Neural progenitor cell (in vitro differentiated cells): ENCODE data around the gene RFX1. TPM values are rescaled to one million over a fixed set of nuclear protein-coding genes. Genes with fewer than 3 reads are reported as not detected.

Experiments
- DNase-seq: peaks from one replicate; pipeline ENCODE4 v3.0.0-alpha.2; 2016; ENCODE audit warnings: low spot score
- H2AFZ ChIP-seq: fragments of 200-600 bp; sonication (generic); replicated peaks from 2 replicates; pipeline ENCODE4 v1.6.1; 2016; ENCODE audit warnings: antibody characterized with exemption
- H3F3A ChIP-seq: fragments of 200-600 bp; sonication (generic); 2 replicates; pipeline ENCODE4 v1.6.1; 2016; ENCODE audit warnings: antibody characterized with exemption, low read depth
- H3K27ac ChIP-seq: fragments of 200-600 bp; sonication (generic); 2 replicates; pipeline ENCODE4 v1.5.1; 2016; ENCODE audit warnings: mild to moderate bottlenecking
- H3K27me3 ChIP-seq: fragments of 200-600 bp; sonication (generic); 2 replicates; pipeline ENCODE4 v1.6.1; 2016; ENCODE audit warnings: mild to moderate bottlenecking, moderate library complexity
- H3K36me3 ChIP-seq: fragments of 200-600 bp; sonication (generic); 2 replicates; pipeline ENCODE4 v1.5.1; 2016
- H3K4me1 ChIP-seq: fragments of 200-600 bp; sonication (generic); 2 replicates; pipeline ENCODE4 v1.6.1; 2016; ENCODE audit warnings: mixed run types
- H3K4me2 ChIP-seq: fragments of 200-600 bp; sonication (generic); 2 replicates; pipeline ENCODE4 v1.6.1; 2016
- H3K4me3 ChIP-seq: fragments of 200-600 bp; sonication (generic); 2 replicates; pipeline ENCODE4 v1.5.1; 2016
- H3K79me2 ChIP-seq: fragments of 200-600 bp; sonication (generic); 2 replicates; pipeline ENCODE4 v1.6.1; 2016; ENCODE audit warnings: low read depth
- H3K9ac ChIP-seq: fragments of 200-600 bp; sonication (generic); 2 replicates; pipeline ENCODE4 v1.6.1; 2016
- H3K9me3 ChIP-seq: fragments of 200-600 bp; sonication (generic); 2 replicates; pipeline ENCODE4 v1.5.1; 2016; ENCODE audit warnings: low read depth
- H4K20me1 ChIP-seq: fragments of 200-600 bp; sonication (generic); 2 replicates; pipeline ENCODE4 v1.6.1; 2016; ENCODE audit warnings: low read depth
- H3K27ac Mint-ChIP-seq: 3 replicates; pipeline ENCODE4 v1.8.0; 2021; ENCODE audit warnings: mixed read lengths
- H3K27me3 Mint-ChIP-seq: 2 replicates; pipeline ENCODE4 v1.8.0; 2022; ENCODE audit warnings: low read depth, mild to moderate bottlenecking, inconsistent platforms, moderate library complexity, mixed read lengths; ENCODE audit not compliant: insufficient read depth
- H3K36me3 Mint-ChIP-seq: 3 replicates; pipeline ENCODE4 v1.8.0; 2021; ENCODE audit warnings: mixed read lengths
- H3K4me1 Mint-ChIP-seq: 3 replicates; pipeline ENCODE4 v1.8.0; 2021; ENCODE audit warnings: mixed read lengths
- H3K4me3 Mint-ChIP-seq: 3 replicates; pipeline ENCODE4 v1.8.0; 2021; ENCODE audit warnings: mild to moderate bottlenecking, moderate library complexity, mixed read lengths
- H3K9me3 Mint-ChIP-seq: 3 replicates; pipeline ENCODE4 v1.8.0; 2020; ENCODE audit warnings: mixed read lengths
- CTCF ChIP-seq: fragments of 200-600 bp; sonication (generic); IDR thresholded peaks from 2 replicates; pipeline ENCODE4 v1.5.1; 2017; ENCODE audit warnings: antibody characterized with exemption, mild to moderate bottlenecking
- EZH2 ChIP-seq: fragments of 200-600 bp; sonication (generic); IDR thresholded peaks from 2 replicates; pipeline ENCODE4 v1.6.1; 2017; ENCODE audit warnings: antibody characterized with exemption, mild to moderate bottlenecking, moderate library complexity
- EZH2phosphoT487 ChIP-seq: fragments of 200-600 bp; sonication (generic); IDR thresholded peaks from 2 replicates; pipeline ENCODE4 v1.6.1; 2017; ENCODE audit warnings: antibody characterized with exemption
- total RNA-seq: library from RNA; depleted of rRNA; stranded (reverse); fragments of >200 nt; gene quantifications from 2 replicates; pipeline ENCODE4 v1.2.3, GENCODE V29; 2015; ENCODE audit warnings: low replicate concordance

Gene RFX1
- total RNA-seq, 1 donor from 2014 or later, result 1.0 TPM

GRCh38 chr19:13930402-13930801 is 75.7 kb downstream of the RFX1 start:
- H3K9me3 ChIP-seq, result no peaks in the 10 kb centered on the region
- H3K79me2 ChIP-seq, result no peaks in the 10 kb centered on the region
- H4K20me1 ChIP-seq, result no peaks in the 10 kb centered on the region
- no peak overlapping the region for H3K4me3 Mint-ChIP-seq
- peaks cover 14% of the 10 kb centered on the region for H3K4me1 Mint-ChIP-seq
- H3K4me1 ChIP-seq, result peaks cover under 1% of the 10 kb centered on the region
- no peak overlapping the region for H3K9ac ChIP-seq
- no peak overlapping the region for H3K27ac Mint-ChIP-seq
- peaks cover 12% of the 10 kb centered on the region for H3K27me3 Mint-ChIP-seq
- no peak overlapping the region for H3K4me2 ChIP-seq
- peaks cover 16% of the 10 kb centered on the region for H3K36me3 Mint-ChIP-seq
- peaks cover 6% of the 10 kb centered on the region for H3F3A ChIP-seq
- TF ChIP-seq EZH2 (no peak), CTCF (no peak), EZH2phosphoT487 (no peak)
- no peaks in the 10 kb centered on the region for H3K36me3 ChIP-seq
- no peaks in the 10 kb centered on the region for H3K9me3 Mint-ChIP-seq
- no peak overlapping the region for H3K27ac ChIP-seq
- H3K27me3 ChIP-seq, result no peaks in the 10 kb centered on the region
- H3K4me3 ChIP-seq, result no peak overlapping the region
- no peak for DNase-seq
- H2AFZ ChIP-seq, result no peak overlapping the region

- Histone ChIP-seq H3K36me3 (no peaks in the 10 kb centered on the region), H4K20me1 (no peaks in the 10 kb centered on the region), H3K9ac (no peak overlapping the region), H3K4me2 (no peak overlapping the region), H3F3A (peaks cover 4% of the 10 kb centered on the region), H3K27me3 (no peaks in the 10 kb centered on the region), H3K9me3 (no peaks in the 10 kb centered on the region), H2AFZ (no peak overlapping the region), H3K4me1 (no peaks in the 10 kb centered on the region), H3K27ac (no peak overlapping the region), H3K4me3 (no peak overlapping the region), H3K79me2 (no peaks in the 10 kb centered on the region)
- Mint-ChIP-seq H3K9me3 (no peaks in the 10 kb centered on the region), H3K27ac (no peak overlapping the region), H3K4me3 (no peak overlapping the region), H3K4me1 (peaks cover 9% of the 10 kb centered on the region), H3K27me3 (peaks cover 9% of the 10 kb centered on the region), H3K36me3 (peaks cover 16% of the 10 kb centered on the region)
- DNase-seq, result no peak
- TF ChIP-seq CTCF, result no peak
Observed at GRCh38 chr19:13929956-13930355, 76.2 kb downstream of the RFX1 start.

- H3K4me3 Mint-ChIP-seq, result no peak overlapping the region
- peaks cover 4% of the 10 kb centered on the region for H3F3A ChIP-seq
- no peak overlapping the region for H3K27ac Mint-ChIP-seq
- H3K36me3 Mint-ChIP-seq, result peaks cover 19% of the 10 kb centered on the region
- H2AFZ ChIP-seq, result no peak overlapping the region
- no peak for DNase-seq
- H3K27ac ChIP-seq, result no peak overlapping the region
- no peak overlapping the region for H3K9ac ChIP-seq
- H3K9me3 ChIP-seq, result no peaks in the 10 kb centered on the region
- no peak overlapping the region for H3K4me2 ChIP-seq
- H3K27me3 Mint-ChIP-seq, result peaks cover 5% of the 10 kb centered on the region
- H3K9me3 Mint-ChIP-seq, result no peaks in the 10 kb centered on the region
- no peaks in the 10 kb centered on the region for H3K79me2 ChIP-seq
- no peak for TF ChIP-seq CTCF
- TF ChIP-seq EZH2phosphoT487, result no peak
- no peak for TF ChIP-seq EZH2
- no peaks in the 10 kb centered on the region for H3K4me1 ChIP-seq
- no peaks in the 10 kb centered on the region for H3K27me3 ChIP-seq
- H3K36me3 ChIP-seq, result no peaks in the 10 kb centered on the region
- H3K4me3 ChIP-seq, result no peak overlapping the region
- peaks cover 3% of the 10 kb centered on the region for H3K4me1 Mint-ChIP-seq
- H4K20me1 ChIP-seq, result no peaks in the 10 kb centered on the region
Observed at GRCh38 chr19:13929340-13929739, 76.8 kb downstream of the RFX1 start.

- Histone ChIP-seq H3K4me2 (no peak overlapping the region), H3K27me3 (no peaks in the 10 kb centered on the region), H3K9me3 (no peaks in the 10 kb centered on the region), H3K27ac (no peak overlapping the region), H3K4me3 (no peak overlapping the region), H3K79me2 (no peaks in the 10 kb centered on the region), H2AFZ (no peak overlapping the region), H3K4me1 (no peaks in the 10 kb centered on the region), H3K36me3 (no peaks in the 10 kb centered on the region), H4K20me1 (no peaks in the 10 kb centered on the region), H3F3A (no peaks in the 10 kb centered on the region), H3K9ac (no peak overlapping the region)
- H3K36me3 Mint-ChIP-seq, result peaks cover 30% of the 10 kb centered on the region
- H3K4me3 Mint-ChIP-seq, result peak overlapping the region; percentile 21
- DNase-seq, result no peak
- H3K4me1 Mint-ChIP-seq, result no peaks in the 10 kb centered on the region
- no peaks in the 10 kb centered on the region for H3K9me3 Mint-ChIP-seq
- TF ChIP-seq CTCF (no peak), EZH2phosphoT487 (no peak), EZH2 (no peak)
- no peak overlapping the region for H3K27ac Mint-ChIP-seq
- peaks cover 4% of the 10 kb centered on the region for H3K27me3 Mint-ChIP-seq
Observed at GRCh38 chr19:13926715-13927114, 79.4 kb downstream of the RFX1 start.
